ENCODE measurements around the gene CRYL1. TPM values are rescaled to one million over a fixed set of nuclear protein-coding genes. Genes with fewer than 3 reads are reported as not detected.

The CRYL1 gene
- total RNA-seq, 1 donor: 21.3 TPM

DNA sequence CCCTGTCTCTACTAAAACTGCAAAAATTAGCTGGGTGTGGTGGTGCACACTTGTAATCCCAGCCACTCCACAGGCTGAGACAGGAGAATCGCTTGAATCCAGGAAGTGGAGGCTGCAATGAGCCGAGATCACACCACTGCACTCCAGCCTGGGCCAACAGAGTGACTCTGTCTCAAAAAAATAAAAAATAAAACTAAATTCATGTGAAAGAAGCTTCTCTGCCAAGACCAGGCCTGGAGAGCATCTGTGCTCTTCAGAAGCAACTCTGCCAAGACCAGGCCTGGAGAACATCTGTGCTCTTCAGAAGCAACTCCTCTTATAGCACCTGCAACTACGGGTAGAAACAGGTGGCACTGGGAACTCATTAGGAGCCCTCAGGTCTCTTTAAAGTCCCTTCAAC lies 37.7 kb downstream of the CRYL1 start:
- TF ChIP-seq, protein P1, sequence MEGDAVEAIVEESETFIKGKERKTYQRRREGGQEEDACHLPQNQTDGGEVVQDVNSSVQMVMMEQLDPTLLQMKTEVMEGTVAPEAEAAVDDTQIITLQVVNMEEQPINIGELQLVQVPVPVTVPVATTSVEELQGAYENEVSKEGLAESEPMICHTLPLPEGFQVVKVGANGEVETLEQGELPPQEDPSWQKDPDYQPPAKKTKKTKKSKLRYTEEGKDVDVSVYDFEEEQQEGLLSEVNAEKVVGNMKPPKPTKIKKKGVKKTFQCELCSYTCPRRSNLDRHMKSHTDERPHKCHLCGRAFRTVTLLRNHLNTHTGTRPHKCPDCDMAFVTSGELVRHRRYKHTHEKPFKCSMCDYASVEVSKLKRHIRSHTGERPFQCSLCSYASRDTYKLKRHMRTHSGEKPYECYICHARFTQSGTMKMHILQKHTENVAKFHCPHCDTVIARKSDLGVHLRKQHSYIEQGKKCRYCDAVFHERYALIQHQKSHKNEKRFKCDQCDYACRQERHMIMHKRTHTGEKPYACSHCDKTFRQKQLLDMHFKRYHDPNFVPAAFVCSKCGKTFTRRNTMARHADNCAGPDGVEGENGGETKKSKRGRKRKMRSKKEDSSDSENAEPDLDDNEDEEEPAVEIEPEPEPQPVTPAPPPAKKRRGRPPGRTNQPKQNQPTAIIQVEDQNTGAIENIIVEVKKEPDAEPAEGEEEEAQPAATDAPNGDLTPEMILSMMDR (IDR thresholded peaks at IDR 0.05; ENCODE audit: insufficient read depth, low read length): no peak

DNA sequence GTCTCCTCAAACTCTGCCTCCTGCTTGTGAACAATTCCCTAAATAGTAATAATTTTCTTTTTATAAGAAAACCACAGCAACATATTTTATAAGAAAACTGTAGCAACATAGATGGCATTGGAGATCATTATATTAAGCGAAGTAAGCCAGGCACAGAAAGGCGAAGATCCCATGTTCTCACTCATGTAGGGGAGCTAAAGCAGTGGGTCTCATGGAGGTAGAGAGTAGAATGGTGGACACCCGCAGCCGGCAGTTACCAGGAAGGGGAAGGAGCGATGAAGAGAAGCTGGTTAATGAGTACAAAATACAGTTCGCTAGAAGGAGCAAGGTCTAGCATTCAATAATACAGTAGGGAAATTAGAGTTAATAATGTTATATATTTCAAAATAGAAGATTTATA lies 42.9 kb downstream of the CRYL1 start:
- TF ChIP-seq, protein P1 (IDR thresholded peaks at IDR 0.05; ENCODE audit: insufficient read depth, low read length): no peak
- DNase-seq (ENCODE audit: low read depth): no peak
- H3K4me3 ChIP-seq (ENCODE audit: low read depth, low read length): no peak overlapping the region

More for the DNA sequence above, 37.7 kb downstream of the CRYL1 start:
- no peak for DNase-seq (ENCODE audit: low read depth)
- no peak overlapping the region for H3K4me3 ChIP-seq (ENCODE audit: low read depth, low read length)

DNA sequence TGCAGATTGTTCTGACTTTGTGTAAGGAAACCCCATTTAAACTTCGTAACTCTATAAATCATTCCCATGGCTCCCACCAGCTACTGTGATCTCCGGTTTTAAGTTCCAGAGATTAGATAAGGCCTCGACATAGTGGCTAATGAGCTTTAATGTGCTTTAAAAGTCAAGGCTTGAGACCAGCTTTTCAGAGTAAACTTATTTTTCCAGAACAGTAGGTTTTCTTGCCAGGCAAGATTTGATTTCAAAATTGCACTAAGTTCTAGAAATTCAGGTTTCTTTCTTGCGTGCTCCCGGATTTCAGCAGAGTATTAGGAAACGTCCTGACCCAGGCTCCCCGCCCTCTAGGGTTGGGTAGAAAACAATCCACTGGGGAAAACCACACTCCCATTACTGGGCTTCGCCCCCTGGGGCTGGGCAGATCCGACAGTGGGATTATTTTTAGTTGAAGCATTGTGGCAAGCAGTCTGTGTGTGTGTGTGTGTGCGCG lies 43.3 kb downstream of the CRYL1 start:
- TF ChIP-seq, protein P1 (IDR thresholded peaks at IDR 0.05; ENCODE audit: insufficient read depth, low read length): no peak
- H3K4me3 ChIP-seq (ENCODE audit: low read depth, low read length): no peak overlapping the region
- peak; percentile 16 for DNase-seq (ENCODE audit: low read depth)

DNA sequence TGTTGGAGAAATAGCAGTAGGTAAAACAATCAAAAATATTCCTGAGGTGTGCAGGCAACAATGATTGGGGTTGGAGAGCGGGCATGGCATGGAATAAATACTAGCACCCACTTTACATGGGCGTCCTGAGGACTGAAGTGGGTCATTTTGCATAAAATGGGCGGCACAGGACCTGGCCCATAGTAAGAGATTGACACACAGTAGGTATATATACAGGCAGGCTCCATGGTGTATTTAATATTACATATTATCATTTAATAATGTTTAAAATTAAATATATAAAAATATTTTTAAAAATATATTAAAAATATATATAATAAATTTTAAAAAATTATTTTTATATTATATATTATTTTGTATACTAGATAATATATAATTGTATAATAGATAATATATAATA lies 48.3 kb downstream of the CRYL1 start:
- DNase-seq (ENCODE audit: low read depth): no peak
- TF ChIP-seq, protein P1 (IDR thresholded peaks at IDR 0.05; ENCODE audit: insufficient read depth, low read length): no peak
- no peak overlapping the region for H3K4me3 ChIP-seq (ENCODE audit: low read depth, low read length)

DNA sequence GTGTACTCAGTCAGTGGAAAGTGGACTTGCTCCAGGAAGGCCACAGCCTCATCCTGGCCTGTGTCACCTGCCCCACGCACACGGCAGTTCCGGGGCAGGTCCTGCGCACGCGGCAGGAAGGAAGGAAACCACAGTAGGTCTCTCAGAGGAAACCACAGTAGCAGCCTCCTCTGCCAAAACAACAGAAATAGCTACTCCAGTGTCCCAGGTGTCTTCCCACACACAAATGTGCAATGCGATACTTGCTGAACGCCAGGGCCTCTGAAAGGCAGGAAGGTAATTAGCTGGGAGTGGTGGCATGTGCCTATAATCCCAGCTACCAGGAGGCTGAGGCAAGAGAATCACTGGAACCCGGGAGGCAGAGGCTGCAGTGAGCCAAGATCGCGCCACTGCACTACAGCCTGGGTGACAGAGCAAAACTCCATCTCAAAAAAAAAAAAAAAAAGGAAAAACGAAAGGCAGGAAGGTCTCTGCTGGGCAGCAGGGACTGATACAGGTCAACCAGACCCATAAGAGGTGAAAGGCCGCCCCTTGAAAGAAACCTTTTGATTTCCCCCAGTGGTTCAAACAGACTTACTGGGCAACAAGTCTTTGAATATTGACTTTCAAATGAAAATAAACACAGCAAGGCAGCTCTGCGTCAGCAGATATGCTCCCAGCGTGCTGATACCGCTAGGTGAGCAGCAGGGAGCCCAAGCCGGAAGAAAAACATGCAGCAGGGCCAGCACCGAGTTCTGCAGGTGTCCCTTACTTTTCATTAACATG lies 49.5 kb downstream of the CRYL1 start:
- TF ChIP-seq, protein P1 (IDR thresholded peaks at IDR 0.05; ENCODE audit: insufficient read depth, low read length): no peak
- DNase-seq (ENCODE audit: low read depth): no peak
- no peak overlapping the region for H3K4me3 ChIP-seq (ENCODE audit: low read depth, low read length)

DNA sequence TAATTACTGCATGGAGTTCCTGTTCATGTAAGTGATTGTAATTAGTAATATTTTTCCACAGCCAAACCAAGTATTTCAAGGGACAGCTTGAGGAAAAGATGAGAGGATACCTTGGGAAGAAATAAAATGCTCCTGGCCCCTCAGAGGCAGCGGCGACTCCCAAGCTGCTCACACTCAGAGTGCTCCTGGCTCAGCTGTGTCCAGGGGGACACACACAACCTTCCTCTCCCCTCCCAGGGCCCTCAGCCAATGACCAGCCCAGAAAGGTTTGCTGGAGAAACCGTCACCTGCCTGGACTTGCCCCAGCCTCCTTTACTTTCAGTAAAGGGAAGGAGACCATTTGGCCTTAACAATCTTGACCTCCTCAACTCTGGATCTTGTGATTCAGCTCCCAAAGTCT lies 51.1 kb downstream of the CRYL1 start:
- TF ChIP-seq, protein P1 (IDR thresholded peaks at IDR 0.05; ENCODE audit: insufficient read depth, low read length): no peak
- no peak overlapping the region for H3K4me3 ChIP-seq (ENCODE audit: low read depth, low read length)
- DNase-seq (ENCODE audit: low read depth): no peak

Measured in fibroblast of the aortic adventitia (primary cell).